Measurements from ENCODE around the gene ALG12. TPM values are rescaled to one million over a fixed set of nuclear protein-coding genes. Genes with fewer than 3 reads are reported as not detected.

ALG12 gene
- polyA plus RNA-seq, 3 donors from 2014 or later, result 11.7 to 26.6 (median 12.6) TPM

DNA sequence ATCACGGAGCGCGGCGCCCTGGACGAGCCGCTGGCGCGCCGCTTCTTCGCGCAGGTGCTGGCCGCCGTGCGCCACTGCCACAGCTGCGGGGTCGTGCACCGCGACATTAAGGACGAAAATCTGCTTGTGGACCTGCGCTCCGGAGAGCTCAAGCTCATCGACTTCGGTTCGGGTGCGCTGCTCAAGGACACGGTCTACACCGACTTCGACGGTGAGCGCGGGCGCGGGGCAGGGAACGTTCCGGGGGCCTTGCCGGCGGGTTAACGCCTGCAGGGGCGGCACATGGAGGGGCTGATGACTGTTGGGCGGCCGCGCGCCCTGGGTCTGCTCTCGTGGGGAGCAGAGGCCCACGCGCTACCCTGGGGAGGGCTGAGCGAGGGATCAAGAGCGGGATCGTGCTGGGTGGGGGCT is 43.4 kb upstream of the ALG12 start:
- peaks cover 0 to 1% (median 0%) of the 10 kb centered on the region in 6 donors for H3K9me3 Mint-ChIP-seq
- H3K27me3 Mint-ChIP-seq (ENCODE audit: low read depth in 3 of 3), result peaks cover 16 to 27% (median 17%) of the 10 kb centered on the region in 3 donors
- H3K4me3 Mint-ChIP-seq, result peak overlapping the region; percentile 79 to 85 (median 82)
- peaks cover 7 to 13% of the 10 kb centered on the region in 2 donors for H3K4me1 Mint-ChIP-seq
- peaks cover 0 to 6% (median 0%) of the 10 kb centered on the region in 3 donors for H3K36me3 Mint-ChIP-seq
- H3K27ac Mint-ChIP-seq, result peak overlapping the region; percentile 29 to 90 (median 79)
- no peak for DNase-seq

DNA sequence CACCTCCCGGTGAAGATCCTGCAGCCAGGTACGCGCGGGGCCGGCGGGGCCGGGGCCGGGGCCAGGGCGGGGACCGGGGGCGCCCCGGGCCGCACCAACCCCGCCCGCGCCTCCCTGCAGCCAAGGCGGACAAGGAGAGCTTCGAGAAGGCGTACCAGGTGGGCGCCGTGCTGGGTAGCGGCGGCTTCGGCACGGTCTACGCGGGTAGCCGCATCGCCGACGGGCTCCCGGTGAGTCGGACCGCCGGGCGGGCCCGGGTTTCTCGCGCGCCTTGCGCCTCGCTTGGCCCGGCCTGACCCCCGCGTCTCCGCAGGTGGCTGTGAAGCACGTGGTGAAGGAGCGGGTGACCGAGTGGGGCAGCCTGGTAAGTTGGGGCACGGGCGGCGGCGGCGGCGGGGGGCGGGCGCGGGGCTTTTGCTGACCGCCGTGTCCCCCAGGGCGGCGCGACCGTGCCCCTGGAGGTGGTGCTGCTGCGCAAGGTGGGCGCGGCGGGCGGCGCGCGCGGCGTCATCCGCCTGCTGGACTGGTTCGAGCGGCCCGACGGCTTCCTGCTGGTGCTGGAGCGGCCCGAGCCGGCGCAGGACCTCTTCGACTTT is 42.9 kb upstream of the ALG12 start:
- Mint-ChIP-seq H3K27ac (peak overlapping the region; percentile 29 to 90 (median 79)), H3K27me3 (ENCODE audit: low read depth in 3 of 3) (peaks cover 16 to 27% (median 17%) of the 10 kb centered on the region in 3 donors), H3K4me3 (peak overlapping the region; percentile 79 to 85 (median 82)), H3K9me3 (peaks cover 0 to 1% (median 0%) of the 10 kb centered on the region in 6 donors), H3K4me1 (peaks cover 7 to 13% of the 10 kb centered on the region in 2 donors), H3K36me3 (peaks cover 0 to 6% (median 0%) of the 10 kb centered on the region in 3 donors)
- peak; percentile 56 to 61 (median 59) for DNase-seq

GRCh38 chr22:49960159-49961004 is 42.1 kb upstream of the ALG12 start, which contains the start of gene PIM3:
Gene PIM3, plus strand, starts transcription at chr22:49960772. Its CDS starts 176 bp downstream, at chr22:49960948.
- peaks cover 0 to 6% (median 0%) of the 10 kb centered on the region in 3 donors for H3K36me3 Mint-ChIP-seq

DNA sequence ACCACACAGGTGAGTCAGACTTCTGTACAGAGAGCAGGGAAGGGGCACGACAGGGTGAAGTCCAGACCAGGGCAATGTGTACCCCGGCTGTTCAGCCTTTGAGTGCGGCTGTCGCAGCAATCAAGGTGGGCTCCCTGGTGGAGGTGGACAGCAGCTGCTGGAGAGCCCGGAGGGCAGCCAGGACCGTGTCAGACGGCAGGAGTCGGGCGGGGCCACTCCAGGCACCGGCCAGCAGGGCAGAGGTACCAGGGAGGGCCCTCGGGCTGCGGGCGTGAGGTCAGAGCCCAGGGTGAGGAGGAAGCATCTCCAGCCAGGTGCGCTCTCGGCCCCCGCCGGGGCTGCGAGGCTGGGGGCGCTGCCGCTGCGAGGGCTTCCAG is 41.5 kb upstream of the ALG12 start:
- peaks cover 0 to 1% (median 0%) of the 10 kb centered on the region in 6 donors for H3K9me3 Mint-ChIP-seq
- DNase-seq, result no peak

More at GRCh38 chr22:49960159-49961004, 42.1 kb upstream of the ALG12 start, which contains the start of gene PIM3:
- peak within 1 kb of the TSS; percentile 29 to 90 (median 82) for H3K27ac Mint-ChIP-seq
- peaks cover 7 to 13% of the 10 kb centered on the region in 2 donors for H3K4me1 Mint-ChIP-seq
- peaks cover 0 to 1% (median 0%) of the 10 kb centered on the region in 6 donors for H3K9me3 Mint-ChIP-seq
- peak within 1 kb of the TSS; percentile 79 to 85 (median 82) for H3K4me3 Mint-ChIP-seq
- DNase-seq, result peak; percentile 94 to 96 (median 95)
- peaks cover 16 to 27% (median 17%) of the 10 kb centered on the region in 3 donors for H3K27me3 Mint-ChIP-seq (ENCODE audit: low read depth in 3 of 3)

GRCh38 chr22:49958931-49959781 is 40.9 kb upstream of the ALG12 start:
- Mint-ChIP-seq H3K27me3 (ENCODE audit: low read depth in 3 of 3) (peaks cover 16 to 23% (median 17%) of the 10 kb centered on the region in 3 donors), H3K9me3 (peaks cover 0 to 1% (median 0%) of the 10 kb centered on the region in 6 donors), H3K36me3 (peaks cover 0 to 6% (median 0%) of the 10 kb centered on the region in 3 donors), H3K4me3 (peak overlapping the region; percentile 54 to 75 (median 69)), H3K4me1 (peaks cover 7 to 12% of the 10 kb centered on the region in 2 donors), H3K27ac (peak overlapping the region; percentile 21 to 86 (median 64))
- DNase-seq, result no peak

More for the DNA sequence above, 41.5 kb upstream of the ALG12 start:
- Mint-ChIP-seq H3K27ac (peak overlapping the region in 5 of 6 donors; percentile 40 to 86 (median 77)), H3K27me3 (ENCODE audit: low read depth in 3 of 3) (peaks cover 16 to 26% (median 17%) of the 10 kb centered on the region in 3 donors), H3K4me3 (peak overlapping the region; percentile 54 to 75 (median 69)), H3K4me1 (peaks cover 7 to 13% of the 10 kb centered on the region in 2 donors), H3K36me3 (peaks cover 0 to 6% (median 0%) of the 10 kb centered on the region in 3 donors)

- H3K27ac Mint-ChIP-seq, result peak overlapping the region; percentile 11 to 86 (median 46)
- DNase-seq, result no peak
- H3K36me3 Mint-ChIP-seq, result peaks cover 0 to under 1% (median 0%) of the 10 kb centered on the region in 3 donors
- H3K4me1 Mint-ChIP-seq, result peaks cover 0 to 8% of the 10 kb centered on the region in 2 donors
- H3K9me3 Mint-ChIP-seq, result no peaks in the 10 kb centered on the region
- peaks cover 13 to 17% (median 16%) of the 10 kb centered on the region in 3 donors for H3K27me3 Mint-ChIP-seq (ENCODE audit: low read depth in 3 of 3)
- H3K4me3 Mint-ChIP-seq, result peak overlapping the region in 4 of 5 donors; percentile 27 to 75 (median 63)
Observed at GRCh38 chr22:49958366-49958921, 40.2 kb upstream of the ALG12 start.

- DNase-seq, result no peak
- peak overlapping the region in 4 of 6 donors; percentile 40 to 61 (median 46) for H3K27ac Mint-ChIP-seq
- peak overlapping the region in 2 of 5 donors; percentile 25 to 37 for H3K4me3 Mint-ChIP-seq
- H3K27me3 Mint-ChIP-seq (ENCODE audit: low read depth in 3 of 3), result peaks cover 11 to 15% (median 14%) of the 10 kb centered on the region in 3 donors
- H3K36me3 Mint-ChIP-seq, result no peaks in the 10 kb centered on the region
- H3K4me1 Mint-ChIP-seq, result peaks cover 0 to 8% of the 10 kb centered on the region in 2 donors
- H3K9me3 Mint-ChIP-seq, result no peaks in the 10 kb centered on the region
Observed at GRCh38 chr22:49957826-49958365, 39.7 kb upstream of the ALG12 start.

- DNase-seq, result no peak
- Mint-ChIP-seq H3K4me1 (peaks cover 0 to 5% of the 10 kb centered on the region in 2 donors), H3K4me3 (no peak overlapping the region), H3K36me3 (no peaks in the 10 kb centered on the region), H3K27me3 (ENCODE audit: low read depth in 3 of 3) (peaks cover 7 to 13% (median 11%) of the 10 kb centered on the region in 3 donors), H3K9me3 (no peaks in the 10 kb centered on the region), H3K27ac (peak overlapping the region in 2 of 6 donors; percentile 9 to 49)
Observed at GRCh38 chr22:49956914-49957825, 38.9 kb upstream of the ALG12 start.

GRCh38 chr22:49956418-49956770 is 38.2 kb upstream of the ALG12 start:
- peaks cover 0 to 2% of the 10 kb centered on the region in 2 donors for H3K4me1 Mint-ChIP-seq
- no peak overlapping the region for H3K27ac Mint-ChIP-seq
- H3K9me3 Mint-ChIP-seq, result no peaks in the 10 kb centered on the region
- no peak overlapping the region for H3K4me3 Mint-ChIP-seq
- H3K27me3 Mint-ChIP-seq (ENCODE audit: low read depth in 3 of 3), result peaks cover 1 to 8% (median 6%) of the 10 kb centered on the region in 3 donors
- DNase-seq, result no peak
- H3K36me3 Mint-ChIP-seq, result no peaks in the 10 kb centered on the region

GRCh38 chr22:49955581-49956417 is 37.6 kb upstream of the ALG12 start:
- H3K27ac Mint-ChIP-seq, result no peak overlapping the region
- peaks cover 0 to 7% (median 4%) of the 10 kb centered on the region in 3 donors for H3K27me3 Mint-ChIP-seq (ENCODE audit: low read depth in 3 of 3)
- no peaks in the 10 kb centered on the region for H3K9me3 Mint-ChIP-seq
- no peaks in the 10 kb centered on the region for H3K36me3 Mint-ChIP-seq
- no peak overlapping the region for H3K4me3 Mint-ChIP-seq
- H3K4me1 Mint-ChIP-seq, result peaks cover 0 to 2% of the 10 kb centered on the region in 2 donors
- no peak for DNase-seq

DNA sequence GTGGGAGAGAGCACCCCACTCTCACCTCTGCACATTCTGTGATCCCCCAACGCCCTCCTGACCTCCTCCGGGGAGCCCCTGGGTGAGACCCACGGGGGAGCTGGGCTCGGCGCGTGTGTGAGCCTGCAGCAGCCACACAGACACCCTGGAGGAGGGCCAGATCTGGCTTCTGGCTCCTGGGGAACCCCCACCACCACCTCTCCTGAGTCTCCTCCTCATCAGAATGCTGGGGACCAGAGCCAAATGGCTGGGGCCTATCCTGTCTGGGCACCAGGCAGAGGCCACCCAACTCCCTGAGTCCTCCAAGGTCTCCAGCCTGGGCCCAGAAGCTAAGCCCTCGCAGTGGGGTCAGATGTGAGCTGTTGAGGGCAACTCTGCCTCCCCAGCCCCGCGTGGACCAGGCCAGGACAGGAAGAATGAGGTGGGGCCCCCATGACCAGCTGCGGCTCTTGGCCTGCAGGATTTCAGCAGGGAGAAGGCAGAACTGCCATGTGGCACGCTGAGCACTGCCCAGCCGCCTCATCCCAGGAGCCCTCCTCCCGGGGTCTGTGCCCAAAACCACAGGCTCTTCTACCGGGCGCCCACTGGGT is 36.8 kb upstream of the ALG12 start:
- Mint-ChIP-seq H3K27ac (no peak overlapping the region), H3K9me3 (no peaks in the 10 kb centered on the region), H3K4me1 (peaks cover 0 to 2% of the 10 kb centered on the region in 2 donors), H3K4me3 (no peak overlapping the region), H3K27me3 (ENCODE audit: low read depth in 3 of 3) (peaks cover 0 to 4% (median 1%) of the 10 kb centered on the region in 3 donors), H3K36me3 (no peaks in the 10 kb centered on the region)
- DNase-seq, result no peak
